HepG2 (cell line): ENCODE data around the gene CLDN19. TPM values are rescaled to one million over a fixed set of nuclear protein-coding genes. Genes with fewer than 3 reads are reported as not detected.

Source experiments
- DBP ChIP-seq: sonication (generic); formaldehyde crosslinking; IDR thresholded peaks from 2 replicates; pipeline ENCODE4 v1.4.0; 2020; ENCODE audit warnings: missing genetic modification reagents; ENCODE audit errors: not compliant biosample characterization
- FOXO1 ChIP-seq: sonication (generic); formaldehyde crosslinking; IDR thresholded peaks from 2 replicates; pipeline ENCODE4 v1.4.0; 2020; ENCODE audit warnings: missing genetic modification reagents
- GTF3A ChIP-seq: sonication (generic); formaldehyde crosslinking; conservative IDR thresholded peaks from 2 replicates; pipeline ENCODE4 v1.4.0; 2020; ENCODE audit warnings: mild to moderate bottlenecking, missing genetic modification reagents
- HINFP ChIP-seq: sonication (generic); formaldehyde crosslinking; IDR thresholded peaks from 2 replicates; pipeline ENCODE4 v1.4.0; 2020; ENCODE audit warnings: low read depth, mild to moderate bottlenecking, missing genetic modification reagents
- JUND ChIP-seq: sonication (generic); formaldehyde crosslinking; IDR thresholded peaks from 2 replicates; pipeline ENCODE4 v1.8.0; 2022; ENCODE audit warnings: mild to moderate bottlenecking, missing genetic modification reagents
- KDM3A ChIP-seq: IDR thresholded peaks from 2 replicates; pipeline ENCODE4 v1.6.1; 2018; ENCODE audit warnings: low read depth, missing compliant biosample characterization
- LBX2 ChIP-seq: sonication (generic); formaldehyde crosslinking; IDR thresholded peaks from 2 replicates; pipeline ENCODE4 v1.5.0; 2020; ENCODE audit warnings: missing genetic modification reagents, mild to moderate bottlenecking, borderline replicate concordance
- MXI1 ChIP-seq: IDR thresholded peaks from 3 replicates; pipeline ENCODE4 v1.6.1; 2012; ENCODE audit warnings: low read depth, low read length, inconsistent platforms, borderline replicate concordance
- PBX2 ChIP-seq: IDR thresholded peaks from 2 replicates; pipeline ENCODE4 v1.6.1; 2016; ENCODE audit warnings: control low read depth
- PRDM10 ChIP-seq: sonication (generic); formaldehyde crosslinking; IDR thresholded peaks from 2 replicates; pipeline ENCODE4 v1.4.0; 2020; ENCODE audit warnings: low read depth, missing genetic modification reagents
- PREB ChIP-seq: sonication (generic); formaldehyde crosslinking; IDR thresholded peaks from 2 replicates; pipeline ENCODE4 v1.4.0; 2020; ENCODE audit warnings: missing genetic modification reagents
- SP1 ChIP-seq, 2 experiments: fragments of 450-650 bp in 1 of 2; sonication (generic) in 1 of 2; formaldehyde crosslinking in 1 of 2; IDR thresholded peaks; 2 replicates each; pipeline versions ENCODE4 v1.4.0 to v1.6.1; 2016 to 2020; ENCODE audit warnings: missing genetic modification reagents in 1 of 2
- SSRP1 ChIP-seq: IDR thresholded peaks from 2 replicates; pipeline ENCODE4 v1.6.1; 2016; ENCODE audit warnings: control low read depth
- SUZ12 ChIP-seq: fragments of 150-350 bp; IDR thresholded peaks from 2 replicates; pipeline ENCODE4 v1.6.1; 2014; ENCODE audit warnings: low read depth, low read length
- ZNF260 ChIP-seq: sonication (generic); formaldehyde crosslinking; IDR thresholded peaks from 2 replicates; pipeline ENCODE4 v1.4.0; 2020; ENCODE audit warnings: missing genetic modification reagents, low read depth, mild to moderate bottlenecking, borderline replicate concordance
- ZNF317 ChIP-seq: sonication (generic); formaldehyde crosslinking; IDR thresholded peaks from 2 replicates; pipeline ENCODE4 v1.5.0; 2020; ENCODE audit warnings: mild to moderate bottlenecking, missing genetic modification reagents
- ZNF674 ChIP-seq: sonication (generic); formaldehyde crosslinking; IDR thresholded peaks from 2 replicates; pipeline ENCODE4 v1.5.0; 2020; ENCODE audit warnings: low read depth, mild to moderate bottlenecking, missing genetic modification reagents
- ZNF780A ChIP-seq: sonication (generic); formaldehyde crosslinking; IDR thresholded peaks from 2 replicates; pipeline ENCODE4 v1.8.0; 2022; ENCODE audit warnings: mild to moderate bottlenecking, missing genetic modification reagents, moderate library complexity
- polyA plus RNA-seq, 8 experiments: library from polyadenylated mRNA; depleted of rRNA in 3 of 8; stranded (reverse) in 7 of 8; unstranded in 1 of 8; fragments of >200 nt; fragmentation: Illumina TruSeq in 4 of 8; extraction: Trizol in 4 of 8; gene quantifications; 2 replicates each; pipeline versions ENCODE4 v1.2.1 to v1.2.3, GENCODE V29; 2011 to 2016; ENCODE audit warnings: low read depth in 4 of 8, missing spikeins in 1 of 8, mixed read lengths in 1 of 8; ENCODE audit not compliant: insufficient read depth in 1 of 8
- total RNA-seq, 5 experiments: library from RNA; depleted of rRNA; stranded (reverse); fragments of >200 nt; fragmentation: Illumina TruSeq; extraction: Trizol; gene quantifications; 2 replicates each; pipeline ENCODE4 v1.2.3, GENCODE V29; 2016; ENCODE audit warnings: low read depth in 1 of 5

The CLDN19 gene
- total and polyA plus RNA-seq, 2 of the 13 experiments (the other 11 are each of a cell fraction or from before 2014, with no cell fraction given) = 5.0 to 7.6 TPM

- no peak for TF ChIP-seq LBX2
- TF ChIP-seq SP1 (IDR thresholded peaks at IDR 0.05) = no peak
- 0 out of 2 replicates have a peak, but pooled peaks have one; percentile 15 for TF ChIP-seq SP1 (CRISPR knock-in tag; IDR thresholded peaks at IDR 0.05)
- no peak for TF ChIP-seq SSRP1 (CRISPR knock-in tag)
- TF ChIP-seq GTF3A (CRISPR knock-in tag) = no peak
- TF ChIP-seq PRDM10 = no peak
- TF ChIP-seq FOXO1 (CRISPR knock-in tag) = no peak
- TF ChIP-seq PBX2 (CRISPR knock-in tag) = no peak
- TF ChIP-seq HINFP (CRISPR knock-in tag) = no peak
- TF ChIP-seq KDM3A (CRISPR knock-in tag) = no peak
- TF ChIP-seq PREB (CRISPR knock-in tag) = no peak
- TF ChIP-seq MXI1 = 0 out of 3 replicates have a peak, but pooled peaks have one; percentile 37
- TF ChIP-seq ZNF780A = no peak
- no peak for TF ChIP-seq ZNF317 (CRISPR knock-in tag)
- TF ChIP-seq JUND = no peak
- no peak for TF ChIP-seq ZNF674 (CRISPR knock-in tag)
- no peak for TF ChIP-seq ZNF260 (CRISPR knock-in tag)
- TF ChIP-seq SUZ12 = no peak
- peak; percentile 32 for TF ChIP-seq DBP (CRISPR knock-in tag)
Measured at GRCh38 chr1:42765832-42766740, 26.1 kb upstream of the CLDN19 start (continued).
